ENCODE measurements around the gene DUSP10. TPM values are rescaled to one million over a fixed set of nuclear protein-coding genes. Genes with fewer than 3 reads are reported as not detected.
A peak's percentile ranks its signal among the peaks of the same experiment; 100 is the strongest.

Gene DUSP10
- polyA plus RNA-seq, 3 donors: 2.6 to 4.8 (median 3.5) TPM

DNA sequence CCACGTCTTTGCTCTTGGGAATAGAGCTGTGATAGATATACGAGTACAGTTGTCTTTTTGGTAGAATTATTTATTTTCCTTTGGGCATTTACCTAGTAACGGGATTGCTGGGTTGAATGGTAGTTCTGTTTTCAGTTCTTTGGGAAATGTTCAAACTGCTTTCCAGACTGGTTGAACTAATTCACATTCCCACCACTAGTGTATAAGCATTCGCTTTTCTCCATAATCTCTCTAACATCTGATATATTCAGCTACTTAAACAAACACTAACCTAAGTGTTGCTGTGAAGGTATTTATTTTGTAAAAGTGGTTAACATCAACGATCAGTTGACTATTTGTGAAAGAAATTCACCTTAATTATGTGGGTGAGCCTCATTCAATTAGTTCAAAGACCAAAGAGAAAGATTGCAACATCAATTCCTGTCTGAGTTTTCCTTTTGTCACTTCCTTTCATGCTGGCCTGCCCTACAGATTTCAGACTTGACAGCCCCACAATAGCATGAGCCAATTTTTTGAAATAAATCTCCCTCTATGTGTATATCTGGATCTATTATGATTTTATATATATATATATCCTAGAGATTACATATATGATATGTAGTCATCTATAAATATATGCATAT, 26.7 kb upstream of the DUSP10 start:
- no peak for DNase-seq

DNA sequence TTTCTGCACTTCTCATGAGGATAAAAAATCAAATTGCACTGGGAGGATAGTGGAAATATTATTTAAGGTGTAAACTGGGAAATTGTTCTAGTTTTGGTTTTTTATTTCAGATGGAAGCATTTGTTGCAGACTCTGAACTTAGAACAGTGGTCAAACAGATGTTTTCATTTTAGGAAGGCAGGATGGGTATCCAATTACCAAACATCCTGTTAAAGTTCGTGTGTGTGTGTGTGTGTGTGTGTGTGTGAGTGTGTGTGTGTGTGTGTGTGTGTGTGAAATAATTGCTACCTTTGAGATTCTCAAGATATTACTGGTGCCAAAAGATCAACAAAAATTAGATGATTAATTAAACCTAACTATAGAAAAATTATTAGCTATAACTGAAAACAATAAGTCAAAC, 24.3 kb upstream of the DUSP10 start:
- no peak for DNase-seq

DNA sequence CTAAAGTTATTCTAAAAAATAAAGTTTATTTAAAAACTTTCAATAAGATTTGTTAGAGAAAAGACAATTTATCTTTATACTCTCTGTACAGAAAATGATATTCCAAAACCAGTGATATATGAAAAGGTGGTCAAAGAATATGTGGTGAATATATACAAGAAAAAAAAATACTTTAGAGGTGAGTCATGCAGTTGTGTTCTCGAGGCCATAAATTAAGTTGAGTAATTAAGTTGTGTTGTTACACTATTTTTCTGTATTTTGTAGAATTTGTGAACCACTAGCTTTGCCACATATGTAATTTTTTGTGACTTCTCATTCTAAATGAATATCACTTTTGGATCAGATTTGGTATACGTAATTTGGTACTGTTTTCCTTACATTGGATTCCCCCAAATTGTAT, 23.6 kb upstream of the DUSP10 start:
- DNase-seq: no peak

DNA sequence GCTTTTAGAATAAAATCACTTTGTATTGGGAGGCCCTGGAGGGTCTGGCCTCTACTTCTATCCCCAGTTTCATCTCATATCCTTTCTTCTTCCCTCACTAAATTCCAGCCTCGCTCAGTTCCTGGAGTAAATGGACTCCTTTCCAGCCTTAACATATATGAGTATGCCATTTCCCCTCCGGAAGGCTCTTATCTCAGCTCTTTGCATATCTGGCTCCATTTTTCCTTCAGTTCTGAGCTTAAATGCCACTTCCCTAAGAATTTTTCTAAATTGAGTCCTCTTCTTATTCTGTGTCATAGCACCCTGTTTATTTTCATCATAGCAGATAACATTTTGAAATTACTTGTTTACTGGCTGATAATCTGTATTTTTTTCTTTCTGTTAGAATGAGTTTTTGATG, 20.2 kb upstream of the DUSP10 start:
- DNase-seq: no peak

DNA sequence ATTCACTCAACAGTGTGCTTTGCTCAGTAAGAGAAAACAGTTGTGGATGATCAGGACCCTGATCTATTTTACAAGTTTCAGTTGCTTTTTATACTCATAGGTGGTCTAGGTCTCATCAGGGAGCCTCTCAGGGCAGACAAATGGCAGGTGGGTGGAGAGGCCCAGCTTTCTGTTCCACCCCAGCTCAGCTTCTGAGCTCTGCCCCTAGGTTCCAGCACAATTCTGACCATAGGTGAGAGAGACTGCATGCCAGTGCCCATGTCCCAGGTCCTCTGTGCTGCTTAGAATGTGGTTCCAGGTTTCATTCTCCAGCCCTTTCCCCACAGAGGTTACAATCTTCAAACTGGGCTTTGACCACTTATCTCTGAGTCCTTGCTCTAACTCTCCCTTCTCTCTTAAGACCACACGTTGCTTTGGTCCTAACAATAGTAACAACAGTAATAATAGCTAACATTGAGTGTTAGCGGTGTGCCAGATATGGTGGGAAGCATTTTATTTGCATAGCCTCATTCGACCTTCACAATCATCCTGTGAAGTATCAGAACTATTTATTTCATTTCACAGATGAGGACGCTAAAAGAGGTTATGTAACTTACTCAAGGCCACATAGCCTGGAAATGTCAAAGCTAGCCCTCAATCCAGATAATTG, 19.6 kb upstream of the DUSP10 start:
- no peak for DNase-seq

DNA sequence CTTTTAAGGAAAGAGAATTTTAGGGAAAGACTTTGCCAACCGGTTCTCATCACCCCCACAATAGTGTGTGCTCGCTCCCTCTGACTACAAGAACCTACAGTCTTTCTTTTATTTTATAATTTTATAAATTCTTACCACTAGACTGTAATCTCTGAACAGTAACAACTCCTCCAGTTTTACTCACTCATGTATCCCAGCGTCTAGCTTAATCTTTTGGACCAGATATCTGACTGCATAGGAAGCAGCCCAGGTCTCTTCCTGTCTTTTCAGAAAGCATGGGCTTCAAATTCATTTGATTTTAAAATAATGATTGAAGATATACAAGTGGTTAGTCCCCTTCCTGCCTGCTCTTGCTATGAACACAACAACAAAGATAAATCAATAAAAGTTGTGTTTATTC, 19.0 kb upstream of the DUSP10 start:
- DNase-seq: no peak

DNA sequence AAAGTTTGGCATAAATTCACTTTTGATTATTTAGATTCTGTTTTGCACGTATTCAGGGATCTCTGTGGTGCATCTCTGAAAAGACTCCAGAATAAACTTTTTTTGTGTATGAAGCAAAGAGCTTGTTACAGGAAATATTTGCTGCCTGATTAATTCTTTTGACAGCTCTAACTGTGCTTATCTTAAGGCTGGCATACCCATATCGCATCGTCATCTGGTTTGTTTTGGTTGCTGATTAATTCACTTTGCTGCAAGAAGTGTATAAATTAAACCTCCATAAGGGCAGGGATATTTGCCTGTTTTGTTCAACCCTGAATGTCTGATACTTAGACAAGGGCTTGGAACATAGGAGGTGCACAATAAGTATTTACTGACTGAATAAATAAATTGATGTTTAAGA, 17.5 kb upstream of the DUSP10 start:
- DNase-seq: no peak

DNA sequence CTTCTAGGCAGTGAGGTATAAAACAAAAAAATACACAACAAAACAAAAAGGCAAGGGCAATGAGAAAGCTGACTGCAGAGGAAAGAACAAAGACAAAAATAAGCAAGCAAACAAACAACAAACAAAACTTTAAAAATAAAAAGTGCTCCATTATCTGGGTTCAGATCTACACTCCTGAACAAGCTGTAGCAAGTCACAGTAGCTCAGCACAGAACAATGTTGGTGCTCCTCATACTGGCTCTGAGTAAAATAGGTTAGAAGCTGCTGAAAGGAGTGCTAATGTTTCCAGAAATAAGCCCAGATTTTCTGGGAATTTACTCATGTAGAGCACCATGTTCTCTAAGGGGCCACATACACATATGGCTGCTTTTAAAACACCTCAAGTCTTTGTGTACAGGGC, 16.6 kb upstream of the DUSP10 start:
- no peak for DNase-seq

DNA sequence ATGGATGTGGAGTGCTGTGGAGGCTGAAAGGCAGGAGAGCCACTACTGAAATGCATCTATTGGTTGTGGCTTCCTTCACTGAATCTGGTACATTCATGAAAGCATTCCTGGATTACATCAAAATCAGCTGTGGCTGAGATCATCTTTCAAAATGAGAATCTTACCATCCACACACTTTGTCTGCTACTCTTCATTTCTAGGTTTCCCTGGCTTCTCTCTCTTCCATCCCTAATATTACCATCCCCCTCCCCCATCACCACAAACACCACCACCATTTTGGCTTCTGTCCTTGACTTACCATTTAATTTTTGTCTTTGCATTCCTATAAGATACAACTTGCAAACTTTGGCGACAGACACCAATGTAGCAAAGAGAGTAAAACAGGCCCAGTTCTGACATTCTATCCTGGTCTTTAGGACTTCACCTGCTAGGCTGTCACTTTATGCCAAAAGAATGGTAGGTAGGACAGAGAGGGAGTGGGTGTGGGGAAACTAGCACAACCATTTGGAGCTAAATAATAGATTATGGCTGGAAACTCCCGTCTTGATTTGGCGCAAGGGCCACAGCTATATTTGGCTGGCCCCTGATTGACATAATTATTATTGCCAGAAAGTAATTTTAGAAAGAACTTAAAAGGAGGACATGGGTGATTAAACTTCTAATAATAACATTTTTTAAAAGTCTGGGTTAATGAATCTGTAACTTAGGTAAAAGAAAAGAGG, 15.1 kb upstream of the DUSP10 start:
- DNase-seq: no peak

DNA sequence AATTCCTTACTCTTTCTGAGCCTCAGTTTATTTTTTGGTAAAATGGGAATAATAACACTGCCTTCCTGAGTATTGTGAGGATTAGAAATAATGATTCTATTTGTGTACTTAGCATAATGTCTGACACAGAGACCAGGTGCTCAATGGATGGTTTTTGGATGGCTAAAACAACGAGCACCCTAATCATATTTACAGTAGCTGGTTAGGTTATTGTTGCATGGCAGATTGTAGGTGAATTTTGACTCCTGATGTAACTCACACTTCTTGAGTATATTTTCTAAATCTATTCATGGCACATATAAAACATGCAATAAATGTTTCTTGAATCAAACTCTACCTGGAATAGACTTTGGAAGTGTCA, 11.9 kb upstream of the DUSP10 start:
- DNase-seq: no peak

DNA sequence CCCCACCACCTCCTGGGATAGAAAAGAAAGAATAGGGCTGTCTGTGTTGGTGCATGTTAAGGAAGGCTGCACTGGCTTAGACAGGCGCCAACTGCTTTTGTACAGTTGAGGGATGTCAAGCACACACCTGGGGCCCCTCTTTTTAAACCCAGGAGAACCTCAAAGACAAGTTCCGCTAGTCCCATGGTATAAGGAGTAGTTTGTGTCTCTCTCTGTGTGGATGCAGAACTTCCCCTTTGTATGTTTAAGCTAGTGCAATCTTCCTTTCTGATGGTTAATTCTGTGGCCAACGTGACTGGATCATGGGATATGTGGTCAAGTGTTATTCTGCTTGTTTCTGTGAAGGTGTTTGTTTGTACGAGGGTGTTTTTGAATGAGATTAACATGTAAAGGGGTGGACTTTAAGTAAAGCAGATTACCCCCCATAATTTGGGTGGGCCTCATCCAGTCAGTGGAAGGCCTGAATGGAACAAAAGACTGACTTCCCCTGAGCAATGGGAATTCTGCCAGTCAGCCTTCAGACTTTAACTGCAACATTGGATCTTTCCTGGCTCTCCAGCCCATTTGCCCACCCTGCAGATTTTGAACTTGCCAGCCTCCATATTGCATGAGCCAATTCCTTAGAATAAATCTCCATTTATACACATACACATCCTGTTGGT, 9.5 kb upstream of the DUSP10 start:
- no peak for DNase-seq

DNA sequence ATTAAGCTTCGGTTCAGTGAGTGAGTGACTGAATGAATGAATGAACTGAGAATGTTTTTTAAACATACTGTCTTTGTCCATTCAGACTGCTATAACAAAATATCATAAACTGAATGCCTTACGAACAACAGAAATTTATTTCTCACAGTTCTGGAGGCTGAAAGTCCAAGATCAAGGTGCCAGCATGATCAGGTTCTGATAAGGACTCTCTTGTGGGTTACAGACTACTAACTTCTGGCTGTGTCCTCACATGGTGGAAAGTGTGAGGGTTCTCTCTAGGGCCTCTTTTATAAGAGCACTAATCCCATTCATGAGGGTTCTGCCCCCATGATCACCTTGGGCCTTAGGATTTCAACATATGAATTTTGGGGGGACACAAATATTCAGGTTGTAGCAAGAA, 7.1 kb upstream of the DUSP10 start:
- DNase-seq: no peak

DNA sequence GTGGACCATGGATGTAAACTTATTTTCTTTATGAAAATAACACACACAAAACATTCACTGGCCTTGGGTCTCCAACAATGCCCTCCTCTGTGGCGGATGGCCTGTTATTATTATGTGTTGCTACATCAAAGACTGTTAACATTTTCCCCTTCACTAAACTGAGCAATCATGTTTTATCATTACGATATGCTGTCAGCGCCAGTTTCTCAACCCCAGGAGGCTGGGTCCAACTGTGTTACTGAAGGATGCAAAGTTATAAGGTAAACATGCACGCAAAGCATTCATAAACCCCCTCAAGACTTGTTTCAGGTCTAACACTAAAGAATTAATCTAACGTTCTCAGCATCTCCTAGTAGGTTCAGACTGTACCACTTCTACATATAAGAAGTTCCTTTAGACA, 6.0 kb upstream of the DUSP10 start:
- DNase-seq: no peak

DNA sequence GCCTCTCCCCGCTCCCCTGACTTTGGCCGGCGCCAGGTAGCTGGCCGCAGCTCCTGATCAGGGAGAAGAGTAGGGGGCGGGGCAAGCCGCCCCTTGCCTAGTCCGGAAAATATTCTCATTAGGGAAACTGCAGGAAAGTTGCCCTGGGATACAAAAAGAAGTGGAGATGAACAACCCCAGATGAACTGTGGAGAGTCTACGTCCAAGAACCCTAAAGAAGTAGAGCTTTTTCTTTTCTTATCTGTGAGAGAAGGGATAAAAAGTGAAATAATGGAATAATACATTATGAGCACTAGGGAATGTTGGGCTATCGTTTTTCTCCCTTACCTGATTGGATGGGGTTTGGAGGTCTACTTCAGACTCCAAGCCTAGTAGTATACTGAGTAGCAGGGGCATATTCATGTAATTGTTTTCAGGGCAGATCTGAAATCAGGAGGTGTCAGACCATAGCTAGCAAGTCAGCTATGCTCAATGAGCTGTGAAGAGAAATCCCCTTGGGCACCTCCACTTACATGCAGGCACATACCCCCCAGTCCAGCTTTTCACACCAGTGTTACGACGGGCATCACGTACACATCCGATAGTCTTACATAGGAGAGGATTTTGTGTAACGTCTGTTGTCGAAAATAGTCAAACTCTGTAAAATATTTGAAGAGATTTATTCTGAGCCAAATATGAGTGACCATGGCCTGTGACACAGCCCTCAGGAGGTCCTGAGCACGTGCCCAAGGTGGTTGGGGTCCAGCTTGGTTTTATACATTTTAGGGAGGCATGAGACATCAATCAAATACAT, 1.7 kb upstream of the DUSP10 start:
- peak; percentile 56 for DNase-seq

DNA sequence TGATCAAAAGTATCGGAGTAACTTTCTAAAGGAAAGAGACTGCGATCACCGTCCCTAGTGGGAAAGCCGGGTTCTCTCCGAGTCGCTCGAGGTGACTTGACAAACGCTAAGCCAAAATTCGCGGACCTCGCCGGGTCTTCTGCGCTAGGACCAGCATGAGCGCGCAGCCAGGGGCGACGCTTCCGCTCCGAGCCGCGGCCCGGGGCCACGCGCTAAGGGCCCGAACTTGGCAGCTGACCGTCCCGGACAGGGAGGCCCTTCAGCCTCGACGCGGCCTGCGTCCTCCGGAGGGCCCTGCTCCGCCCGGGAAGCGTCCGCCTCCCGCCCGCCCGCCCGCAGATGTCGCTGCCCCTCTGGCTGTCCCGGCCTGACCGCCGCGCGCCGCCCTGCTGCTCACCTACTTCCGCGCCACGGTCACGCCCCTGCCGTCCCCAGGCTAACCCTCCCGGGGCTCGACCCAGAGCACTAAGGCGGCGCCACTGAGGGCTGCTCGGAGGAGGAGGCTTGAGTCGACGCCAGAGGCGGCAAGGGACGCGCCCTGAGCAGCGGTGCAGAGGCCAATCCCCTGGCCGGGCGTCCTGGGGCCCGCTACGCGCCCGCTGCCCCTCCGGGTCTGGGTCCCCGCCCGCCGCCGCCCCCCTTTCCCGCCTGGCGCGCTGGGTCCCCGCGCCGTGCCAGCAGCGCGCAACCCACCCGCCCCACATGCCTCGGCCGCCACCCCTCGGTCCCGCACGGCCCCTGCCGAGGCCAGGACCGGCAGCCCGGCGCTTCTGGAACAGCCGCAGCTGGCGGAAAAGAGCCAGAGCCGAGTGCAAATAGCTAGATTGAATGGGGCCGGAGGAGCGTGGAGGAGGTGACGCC, 896 bp upstream of the DUSP10 start:
- DNase-seq: peak; percentile 51

DNA sequence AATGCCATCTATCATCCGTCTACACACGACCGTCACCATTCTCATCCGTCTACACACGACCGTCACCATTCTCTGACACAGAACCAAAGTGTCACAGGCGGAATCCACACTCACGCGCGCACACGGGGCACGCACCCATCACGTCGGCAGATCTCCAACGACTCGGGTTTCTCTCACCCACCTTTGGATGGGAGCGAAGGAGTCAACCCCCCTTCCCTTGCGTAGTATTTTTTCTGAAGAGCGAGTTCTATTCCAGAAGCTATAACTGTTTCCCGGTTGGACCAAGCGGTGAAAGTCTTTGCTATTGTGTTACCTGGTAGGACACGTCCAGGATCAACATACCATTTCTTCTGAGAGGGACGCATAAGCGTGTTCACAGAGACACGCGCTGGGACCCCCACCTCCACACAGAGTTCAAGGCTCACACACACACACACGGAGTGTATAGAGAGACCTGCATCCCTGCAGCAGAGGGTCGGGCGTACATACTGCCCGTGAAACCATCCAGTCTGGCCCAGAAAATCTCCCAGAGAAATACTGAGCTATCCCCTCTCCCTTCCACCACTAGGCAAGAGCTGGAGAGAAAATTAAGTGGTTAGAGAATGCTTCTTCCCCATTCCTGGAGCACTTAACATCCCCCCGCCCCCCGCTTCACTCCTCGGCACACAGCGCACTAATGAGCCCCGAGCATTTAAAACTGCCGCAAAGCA, 741 bp downstream of the DUSP10 start:
- DNase-seq: peak; percentile 52

DNA sequence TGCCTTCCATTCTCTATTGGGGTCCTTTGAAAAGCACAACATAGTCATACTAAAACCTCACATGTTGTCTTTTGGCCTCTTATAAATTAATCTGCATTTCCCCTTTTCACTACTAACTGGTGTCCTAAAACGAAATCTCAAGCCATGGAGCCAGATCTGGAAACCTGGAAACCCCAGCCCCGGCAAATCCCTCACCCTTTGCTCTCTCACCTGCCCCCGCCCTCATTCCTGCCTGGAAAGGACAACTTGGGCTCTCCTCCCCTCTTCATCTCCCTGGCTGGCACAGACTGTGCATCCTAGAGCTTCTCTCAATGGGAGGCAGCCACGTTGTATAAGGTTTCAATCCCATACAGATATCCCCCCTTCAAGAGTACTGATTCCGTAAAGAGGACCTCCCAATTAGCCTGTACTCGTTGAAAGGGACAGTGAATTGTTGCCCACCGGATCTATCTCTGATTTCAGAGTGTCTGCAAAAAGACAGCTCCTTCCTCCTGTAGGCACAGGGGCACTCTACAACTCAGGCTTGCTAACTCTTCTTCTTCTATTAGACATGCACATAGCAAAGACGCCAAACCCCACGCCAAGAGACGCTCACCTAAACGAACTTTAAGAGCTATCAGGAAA, 1.4 kb downstream of the DUSP10 start:
- DNase-seq: peak; percentile 11

DNA sequence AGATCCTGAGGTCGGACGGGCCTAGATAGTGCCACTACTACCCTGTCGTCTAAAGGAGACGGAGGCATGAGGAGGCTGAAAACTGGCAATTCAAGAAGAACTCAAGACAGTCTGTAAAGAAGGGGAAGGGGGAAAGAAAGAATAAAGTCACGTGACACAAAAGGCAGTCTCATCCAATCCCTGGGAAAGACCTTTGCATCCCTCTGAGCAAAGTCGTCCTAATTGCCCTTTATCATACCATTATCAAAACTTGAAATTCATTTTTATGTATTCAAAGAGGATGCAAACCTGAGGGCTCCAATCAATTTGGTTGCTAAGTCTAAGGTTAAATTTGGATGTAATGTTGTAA, 2.2 kb downstream of the DUSP10 start:
- DNase-seq: no peak

DNA sequence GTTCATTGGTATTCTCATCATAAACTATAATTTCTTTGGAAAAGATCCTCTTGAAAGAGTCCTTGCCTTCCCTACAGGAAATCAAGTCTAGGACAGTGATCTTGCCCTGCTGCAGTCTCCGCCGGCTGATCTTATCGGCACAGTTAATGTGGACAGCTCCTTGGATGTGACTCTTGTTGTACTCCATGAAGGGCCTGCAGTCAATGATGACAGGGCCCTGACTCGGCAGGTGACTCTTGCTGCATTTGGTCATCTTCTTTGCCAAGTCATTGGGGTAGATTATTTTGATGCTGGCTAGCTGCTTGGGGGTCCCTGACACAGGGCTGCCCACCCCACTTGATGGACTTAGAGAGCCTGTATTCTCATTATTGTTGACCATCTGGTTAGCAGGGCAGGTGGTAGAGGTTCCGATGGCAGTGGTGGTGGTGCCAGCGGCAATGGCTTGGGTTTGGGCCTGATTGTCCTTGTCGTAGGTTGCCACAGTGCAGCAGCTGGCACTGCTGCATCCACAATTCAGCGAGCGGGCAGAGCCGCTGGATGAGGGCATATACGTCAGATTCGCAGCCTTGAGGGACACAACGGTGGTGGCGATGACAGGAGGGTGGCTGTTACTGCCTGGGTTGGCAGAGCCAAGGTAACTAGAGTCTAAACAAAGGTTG, 2.7 kb downstream of the DUSP10 start:
- no peak for DNase-seq

DNA sequence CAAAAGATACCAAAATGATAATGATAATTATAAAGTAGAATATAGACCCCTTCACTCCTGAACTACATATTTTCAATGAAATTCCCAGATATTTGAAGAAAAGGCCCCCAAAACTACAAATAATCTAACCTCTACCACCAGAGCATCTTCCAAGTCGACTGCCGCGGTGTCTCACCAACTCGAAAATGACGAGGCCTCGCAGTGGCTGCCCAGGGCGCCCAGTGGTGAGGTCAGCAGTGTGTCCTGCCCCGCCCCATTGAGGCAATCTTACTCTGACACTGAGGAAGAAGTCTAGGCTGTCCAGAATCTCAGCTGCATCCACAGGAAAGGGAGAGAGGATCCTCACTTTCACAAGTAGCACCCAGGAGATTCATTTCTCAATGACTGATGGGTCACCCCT, 5.2 kb downstream of the DUSP10 start:
- DNase-seq: no peak

Measured in renal pelvis (tissue), 4 donors.